Body of pancreas (tissue), 4 donors: ENCODE data around the gene ATP1A1. TPM values are rescaled to one million over a fixed set of nuclear protein-coding genes. Genes with fewer than 3 reads are reported as not detected.
A peak's percentile ranks its signal among the peaks of the same experiment; 100 is the strongest.

ENCODE experiments used
- ATAC-seq: fragments of 150-250 bp; one replicate; pipeline ENCODE4 v1.9.1; 2016
- DNase-seq, 4 donors: peaks; one replicate each; pipeline ENCODE4 v3.0.0-alpha.2; 2019
- H3K27ac ChIP-seq, 4 donors: fragments of 200-600 bp; sonication (generic); 1 replicate in 3 of 4; 2 replicates in 1 of 4; pipeline versions ENCODE4 v1.5.1 to v1.6.1; 2016 to 2019; ENCODE audit warnings: mild to moderate bottlenecking in 1 of 4, mixed read lengths in 1 of 4, moderate library complexity in 1 of 4
- H3K27me3 ChIP-seq, 2 donors: fragments of 200-600 bp; sonication (generic); one replicate each; pipeline ENCODE4 v1.6.0; 2016; ENCODE audit warnings: mild to moderate bottlenecking in 1 of 2
- H3K36me3 ChIP-seq, 2 donors: fragments of 200-600 bp; sonication (generic); replicated peaks in 1 of 2; 2 replicates each; pipeline ENCODE4 v1.5.1; 2016; ENCODE audit warnings: low read depth in 2 of 2; ENCODE audit not compliant: insufficient read depth in 1 of 2
- H3K4me1 ChIP-seq: fragments of 200-600 bp; sonication (generic); one replicate; pipeline ENCODE4 v1.6.0; 2016
- H3K4me3 ChIP-seq, 2 donors: fragments of 200-600 bp; sonication (generic); 1 replicate in 1 of 2; 2 replicates in 1 of 2; pipeline ENCODE4 v1.5.1; 2016 to 2019
- H3K9me3 ChIP-seq, 3 donors: fragments of 200-600 bp; sonication (generic); 1 replicate in 2 of 3; 2 replicates in 1 of 3; pipeline ENCODE4 v1.5.1; 2016
- POLR2A ChIP-seq, 3 donors: fragments of 450-650 bp; IDR thresholded peaks; one replicate each; pipeline ENCODE4 v1.6.1; 2016; ENCODE audit warnings: antibody characterized with exemption in 3 of 3, mild to moderate bottlenecking in 2 of 3
- WGBS, 2 donors: methylation state at CpG; one replicate each; pipeline ENCODE4 v1.1.5; 2017; 5-methylcytosine and 5-hydroxymethylcytosine counted together
- intact Hi-C: fragments of 100-400 bp; cut with DNase I; formaldehyde crosslinking; loops from one replicate; pipeline ENCODE4 v1.15.1; 2023
- total RNA-seq, 2 donors: library from RNA; depleted of rRNA; stranded (reverse); fragments of >200 nt; gene quantifications; one replicate each; pipeline ENCODE4 v1.1.0, GENCODE V29; 2016
- TF ChIP-seq, protein P1 (sequence below), 7 experiments: fragments of 450-650 bp in 4 of 7; fragments of 200-600 bp in 3 of 7; sonication (generic) in 3 of 7; IDR thresholded peaks; one replicate each; pipeline ENCODE4 v1.5.1; 2016 to 2019; ENCODE audit warnings: antibody characterized with exemption in 7 of 7

ATP1A1 gene
- total RNA-seq, 2 donors from 2014 or later, result 423 to 593 TPM

GRCh38 chr1:116325922-116326321 lies 47.1 kb upstream of the ATP1A1 start:
- WGBS, 2 donors, result 81 to 86% methylated on average over 2 of the region's 2 CpGs
- Histone ChIP-seq H3K4me1 (peaks cover 78% of the 10 kb centered on the region), H3K36me3 (no peaks in the 10 kb centered on the region), H3K9me3 (no peaks in the 10 kb centered on the region), H3K27ac (peak overlapping the region in 3 of 4 donors; percentile 17 to 80 (median 55)), H3K4me3 (no peak overlapping the region), H3K27me3 (no peaks in the 10 kb centered on the region)
- intact Hi-C loops, result no loop called here
- TF ChIP-seq POLR2A (IDR thresholded peaks at IDR 0.05), result no peak
- TF ChIP-seq, protein P1, sequence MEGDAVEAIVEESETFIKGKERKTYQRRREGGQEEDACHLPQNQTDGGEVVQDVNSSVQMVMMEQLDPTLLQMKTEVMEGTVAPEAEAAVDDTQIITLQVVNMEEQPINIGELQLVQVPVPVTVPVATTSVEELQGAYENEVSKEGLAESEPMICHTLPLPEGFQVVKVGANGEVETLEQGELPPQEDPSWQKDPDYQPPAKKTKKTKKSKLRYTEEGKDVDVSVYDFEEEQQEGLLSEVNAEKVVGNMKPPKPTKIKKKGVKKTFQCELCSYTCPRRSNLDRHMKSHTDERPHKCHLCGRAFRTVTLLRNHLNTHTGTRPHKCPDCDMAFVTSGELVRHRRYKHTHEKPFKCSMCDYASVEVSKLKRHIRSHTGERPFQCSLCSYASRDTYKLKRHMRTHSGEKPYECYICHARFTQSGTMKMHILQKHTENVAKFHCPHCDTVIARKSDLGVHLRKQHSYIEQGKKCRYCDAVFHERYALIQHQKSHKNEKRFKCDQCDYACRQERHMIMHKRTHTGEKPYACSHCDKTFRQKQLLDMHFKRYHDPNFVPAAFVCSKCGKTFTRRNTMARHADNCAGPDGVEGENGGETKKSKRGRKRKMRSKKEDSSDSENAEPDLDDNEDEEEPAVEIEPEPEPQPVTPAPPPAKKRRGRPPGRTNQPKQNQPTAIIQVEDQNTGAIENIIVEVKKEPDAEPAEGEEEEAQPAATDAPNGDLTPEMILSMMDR (IDR thresholded peaks at IDR 0.05), result no peak
- ATAC-seq (no peak), DNase-seq (no peak)

DNA sequence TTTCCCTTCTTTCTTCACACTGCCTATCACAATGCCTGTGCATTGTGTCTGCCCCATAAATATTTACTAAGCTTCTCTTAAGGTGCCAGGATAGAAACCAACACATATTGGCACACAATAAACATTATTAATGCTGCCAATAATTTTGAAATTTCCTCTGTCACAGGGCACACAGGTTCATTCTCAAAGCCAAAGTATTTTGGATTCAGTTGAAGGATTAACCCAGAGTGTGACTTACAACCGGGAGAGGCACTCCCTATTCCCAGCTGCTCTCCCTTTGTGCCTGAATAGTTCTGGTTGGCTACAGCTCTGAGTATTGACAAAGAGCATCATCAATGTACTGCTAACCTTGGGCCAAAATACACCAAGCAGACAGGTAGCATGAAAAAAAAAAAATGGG lies 46.6 kb upstream of the ATP1A1 start:
- H3K27ac ChIP-seq, result peak overlapping the region in 3 of 4 donors; percentile 17 to 80 (median 55)
- no peak for ATAC-seq

DNA sequence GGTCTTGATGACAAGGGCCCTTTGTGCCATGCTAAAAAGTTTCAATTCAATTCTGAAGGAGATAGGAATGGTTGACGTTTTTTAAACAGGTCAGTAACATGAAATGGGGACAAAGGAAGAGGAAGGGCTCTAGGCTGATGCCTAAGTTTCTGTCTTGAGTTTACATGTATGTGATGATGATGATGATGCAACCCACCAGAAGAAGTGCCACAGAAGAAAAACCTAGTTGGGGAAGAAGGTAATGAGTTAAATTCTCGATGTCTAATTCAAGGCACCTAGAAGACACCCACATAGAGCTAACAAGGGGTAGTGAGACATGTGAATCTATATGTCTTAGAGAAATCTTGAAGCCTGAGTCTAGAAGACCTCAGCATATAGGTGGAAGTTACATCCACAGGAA lies 44.4 kb upstream of the ATP1A1 start:
- no peaks in the 10 kb centered on the region for H3K9me3 ChIP-seq
- intact Hi-C loops, result no loop called here
- H3K4me1 ChIP-seq, result peaks cover 75% of the 10 kb centered on the region
- no peaks in the 10 kb centered on the region for H3K27me3 ChIP-seq
- 81 to 88% methylated on average over 2 of the region's 2 CpGs for WGBS, 2 donors
- no peak for TF ChIP-seq POLR2A (IDR thresholded peaks at IDR 0.05)
- no peak overlapping the region for H3K4me3 ChIP-seq
- no peak for ATAC-seq
- H3K36me3 ChIP-seq, result no peaks in the 10 kb centered on the region
- H3K27ac ChIP-seq, result no peak overlapping the region
- no peak for DNase-seq

More for the DNA sequence above, 46.6 kb upstream of the ATP1A1 start:
- no peak overlapping the region for H3K4me3 ChIP-seq
- intact Hi-C loops, result no loop called here
- TF ChIP-seq POLR2A (IDR thresholded peaks at IDR 0.05), result no peak
- TF ChIP-seq, protein P1 (IDR thresholded peaks at IDR 0.05), result no peak
- 28 to 58% methylated on average over 1 of the region's 1 CpG for WGBS, 2 donors
- peaks cover 78% of the 10 kb centered on the region for H3K4me1 ChIP-seq
- H3K27me3 ChIP-seq, result no peaks in the 10 kb centered on the region
- no peaks in the 10 kb centered on the region for H3K9me3 ChIP-seq
- no peaks in the 10 kb centered on the region for H3K36me3 ChIP-seq
- DNase-seq, result no peak

GRCh38 chr1:116329524-116330341 lies 43.3 kb upstream of the ATP1A1 start:
- WGBS, 2 donors, result 48 to 55% methylated on average over 9 of the region's 9 CpGs

GRCh38 chr1:116330342-116330652 lies 42.7 kb upstream of the ATP1A1 start:
- DNase-seq (peak; percentile 49 to 73 (median 62)), ATAC-seq (peak; percentile 64)
- no peaks in the 10 kb centered on the region for H3K27me3 ChIP-seq
- H3K4me1 ChIP-seq, result peaks cover 78% of the 10 kb centered on the region
- no peak for TF ChIP-seq POLR2A (IDR thresholded peaks at IDR 0.05)
- TF ChIP-seq, protein P1 (IDR thresholded peaks at IDR 0.05), result no peak
- no peaks in the 10 kb centered on the region for H3K36me3 ChIP-seq
- intact Hi-C loops, result no loop called here
- WGBS, 2 donors, result 16 to 20% methylated on average over 4 of the region's 4 CpGs
- peak overlapping the region; percentile 5 to 83 (median 78) for H3K27ac ChIP-seq
- no peak overlapping the region for H3K4me3 ChIP-seq
- H3K9me3 ChIP-seq, result no peaks in the 10 kb centered on the region

More at GRCh38 chr1:116329524-116330341, 43.3 kb upstream of the ATP1A1 start:
- ATAC-seq (peak; percentile 62), DNase-seq (peak in 1 of 4 donors; percentile 14)
- H3K4me3 ChIP-seq, result no peak overlapping the region
- peak overlapping the region in 3 of 4 donors; percentile 77 to 83 (median 79) for H3K27ac ChIP-seq
- TF ChIP-seq, protein P1 (IDR thresholded peaks at IDR 0.05), result no peak
- no peak for TF ChIP-seq POLR2A (IDR thresholded peaks at IDR 0.05)
- H3K27me3 ChIP-seq, result no peaks in the 10 kb centered on the region
- intact Hi-C loops, result no loop called here
- no peaks in the 10 kb centered on the region for H3K9me3 ChIP-seq
- peaks cover 77% of the 10 kb centered on the region for H3K4me1 ChIP-seq
- no peaks in the 10 kb centered on the region for H3K36me3 ChIP-seq
